Stomach (tissue), 19 donors: ENCODE measurements around the gene RABL2B. TPM values are rescaled to one million over a fixed set of nuclear protein-coding genes. Genes with fewer than 3 reads are reported as not detected.
"Not testable (repeated sequence)": the region's sequence is repeated elsewhere in the genome, so short reads cannot be mapped to it uniquely, and the experiment has no call there.

Experiments
- DNase-seq, 2 donors: peaks; one replicate each; pipeline versions ENCODE4 v3.0.0 to v3.0.0-alpha.2; 2013 to 2019
- H3K27ac ChIP-seq, 5 donors: fragments of 200-600 bp in 4 of 5; sonication (generic) in 4 of 5; one replicate each; pipeline ENCODE4 v1.5.1; 2013 to 2019; ENCODE audit warnings: mild to moderate bottlenecking in 1 of 5, moderate library complexity in 1 of 5
- H3K27me3 ChIP-seq, 3 donors: fragments of 200-600 bp; sonication (generic); one replicate each; pipeline ENCODE4 v1.5.1; 2017 to 2019; ENCODE audit warnings: mixed run types in 1 of 3
- H3K36me3 ChIP-seq, 4 donors: fragments of 200-600 bp; sonication (generic); 1 replicate in 3 of 4; 2 replicates in 1 of 4; pipeline ENCODE4 v1.5.1; 2016 to 2019
- H3K4me1 ChIP-seq, 4 donors: fragments of 200-600 bp; sonication (generic); one replicate each; pipeline ENCODE4 v1.5.1; 2016 to 2019
- H3K4me3 ChIP-seq, 4 donors: fragments of 200-600 bp; sonication (generic) in 3 of 4; one replicate each; pipeline ENCODE4 v1.5.1; 2016 to 2019; ENCODE audit warnings: mild to moderate bottlenecking in 1 of 4
- H3K9me3 ChIP-seq, 4 donors: fragments of 200-600 bp; sonication (generic); one replicate each; pipeline ENCODE4 v1.5.1; 2016 to 2019
- POLR2AphosphoS5 ChIP-seq, 3 donors: sonication (generic); formaldehyde crosslinking; IDR thresholded peaks; one replicate each; pipeline ENCODE4 v1.6.1; 2016; ENCODE audit warnings: antibody characterized with exemption in 3 of 3
- WGBS, 5 donors: extraction: QIAGEN DNeasy Blood & Tissue Kit in 3 of 5; methylation state at CpG; one replicate each; pipeline versions ENCODE4 v1.1.5 to v1.1.7; 2013 to 2018; 5-methylcytosine and 5-hydroxymethylcytosine counted together
- intact Hi-C: fragments of 100-400 bp; cut with DNase I; formaldehyde crosslinking; loops from one replicate; pipeline ENCODE4 v1.15.1; 2023; ENCODE audit warnings: low total_unique reads
- long read RNA-seq, 10 donors: transcript quantifications; one replicate each; lab custom pipeline, GENCODE V29; 2026
- polyA plus RNA-seq, 3 donors: library from polyadenylated mRNA; stranded (reverse); fragments of 200-250 nt; gene quantifications; one replicate each; pipeline ENCODE4 v1.2.3, GENCODE V29; 2013
- total RNA-seq, 5 donors: library from RNA; depleted of rRNA; stranded (reverse); fragments of >200 nt; gene quantifications; one replicate each; pipeline versions ENCODE4 v1.1.0 to v1.2.3, GENCODE V29; 2014 to 2016
- donor health status: healthy with polysubstance abuse.
- donor health status: Bipolar disorder and iron deficiency.
- donor health status: healthy.

The RABL2B gene
- 10 to 100 TPM in 3 of 5 donors, 1 to 10 TPM in 2; 6.6 to 18.1 (median 11.3) TPM for total RNA-seq
- polyA plus RNA-seq = 10 to 100 TPM; 13.1 to 15.6 (median 13.5) TPM
- long read RNA-seq, donor 1 = 0 reads
- long read RNA-seq, donor 2, partial matches to known transcripts = 0 of 2 reads
- long read RNA-seq, donor 2, other reads (novel, unspliced or antisense) = 0 of 2 reads
- long read RNA-seq, donor 3, partial matches to known transcripts = 8 of 10 reads
- long read RNA-seq, donor 3, other reads (novel, unspliced or antisense) = 0 of 10 reads
- long read RNA-seq, donor 4 = 0 reads
- long read RNA-seq, donor 5, partial matches to known transcripts = 0 of 1 reads
- long read RNA-seq, donor 5, other reads (novel, unspliced or antisense) = 0 of 1 reads
- long read RNA-seq, donor 6, partial matches to known transcripts = 0 of 2 reads
- long read RNA-seq, donor 6, other reads (novel, unspliced or antisense) = 0 of 2 reads
- long read RNA-seq, donor 7, partial matches to known transcripts = 0 of 3 reads
- long read RNA-seq, donor 7, other reads (novel, unspliced or antisense) = 0 of 3 reads
- long read RNA-seq, donor 8, partial matches to known transcripts = 0 of 1 reads
- long read RNA-seq, donor 8, other reads (novel, unspliced or antisense) = 0 of 1 reads
- long read RNA-seq, donor 9, partial matches to known transcripts = 0 of 3 reads
- long read RNA-seq, donor 9, other reads (novel, unspliced or antisense) = 0 of 3 reads
- long read RNA-seq, donor 10, partial matches to known transcripts = 0 of 1 reads
- long read RNA-seq, donor 10, other reads (novel, unspliced or antisense) = 0 of 1 reads

DNA sequence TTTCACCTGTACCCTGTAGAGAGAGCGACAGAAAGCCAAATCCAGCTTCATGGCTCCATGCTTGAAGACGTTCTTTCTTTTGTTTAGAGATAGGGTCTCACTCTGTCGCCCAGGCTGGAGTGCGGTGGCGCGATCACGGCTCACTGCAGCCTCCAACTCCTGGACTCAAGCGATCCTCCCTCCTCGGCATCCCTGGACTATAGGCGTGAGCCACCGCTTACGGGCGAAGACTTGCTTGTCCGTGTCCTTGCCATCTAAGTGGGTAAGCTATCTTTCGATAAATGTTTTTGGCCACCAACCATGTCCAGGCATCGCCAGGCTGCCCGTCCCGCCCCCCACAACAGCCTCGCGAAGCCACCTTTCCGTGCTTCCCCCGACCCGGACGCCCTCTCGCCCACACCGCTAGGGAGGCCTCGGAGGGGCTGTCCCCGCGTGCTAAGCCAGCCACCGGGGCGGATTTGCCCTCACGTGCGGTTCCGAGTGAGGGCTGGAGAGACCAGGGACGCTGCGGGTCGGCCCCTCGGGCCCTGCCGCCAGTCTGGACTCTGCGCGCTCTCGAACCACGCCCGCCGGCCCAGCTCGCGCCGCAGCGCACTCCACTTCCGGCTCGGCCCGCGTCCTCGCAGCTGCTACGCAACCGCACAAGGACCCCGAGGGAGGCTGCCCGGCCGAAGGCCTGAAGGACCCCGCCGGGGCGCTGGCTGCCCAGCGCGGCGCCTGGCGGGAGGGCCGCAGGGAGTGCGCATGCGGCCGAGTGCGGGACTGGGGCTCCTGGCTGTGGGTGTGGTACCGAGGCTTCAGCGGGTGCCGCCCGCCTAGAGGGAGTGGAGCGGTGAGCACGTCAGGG is at the start of gene RABL2B:
RABL2B (minus strand) TSS at position 604 of the 847 bp plus-strand sequence. CDS start 1,342 bp downstream, outside the sequence.
- peak in 2 of 3 donors; percentile 64 to 73 for TF ChIP-seq POLR2AphosphoS5 (IDR thresholded peaks at IDR 0.05)
- intact Hi-C loops, H3K9me3 ChIP-seq, H3K4me1 ChIP-seq, H3K27me3 ChIP-seq, H3K36me3 ChIP-seq: not testable (repeated sequence)
- 0 to 1% (median 0%) methylated on average over 22 to 59 of the region's 77 CpGs; no CpG with 5 or more reads in 1 of the 5 donors for WGBS, 5 donors
- peak; percentile 93 to 95 for DNase-seq
- Histone ChIP-seq H3K4me3 (peak within 1 kb of the TSS; percentile 48 to 71 (median 56)), H3K27ac (peak within 1 kb of the TSS in 2 of 5 donors; percentile 60 to 61)

DNA sequence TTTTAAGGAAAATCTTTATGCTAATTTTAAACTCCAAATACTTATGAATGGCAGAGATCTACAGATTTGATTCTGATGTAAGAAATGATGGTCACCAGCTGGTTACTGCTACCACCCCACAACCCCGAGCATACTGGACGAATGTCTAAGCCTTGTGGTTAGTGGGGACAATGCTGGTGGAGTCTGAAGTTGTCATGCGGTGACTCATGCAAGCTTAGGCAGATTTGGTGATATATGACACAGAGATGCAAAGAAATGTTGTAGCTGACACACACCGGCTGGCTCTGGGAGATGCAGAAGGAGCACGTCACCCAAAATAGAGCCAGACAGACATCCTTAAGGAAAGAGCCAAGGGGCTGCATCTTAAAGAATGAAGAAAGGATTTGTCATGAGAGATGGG is 3.5 kb upstream of the RABL2B start:
- H3K27ac ChIP-seq, H3K27me3 ChIP-seq, intact Hi-C loops, H3K9me3 ChIP-seq, H3K4me3 ChIP-seq, H3K36me3 ChIP-seq, H3K4me1 ChIP-seq, DNase-seq: not testable (repeated sequence)
- 49 to 89% (median 78%) methylated on average over 3 to 4 of the region's 5 CpGs; no CpG with 5 or more reads in 1 of the 5 donors for WGBS, 5 donors

GRCh38 chr22:50785289-50785688 is 1.9 kb upstream of the RABL2B start:
- WGBS, 5 donors = 84 to 95% (median 90%) methylated on average over 5 of the region's 5 CpGs
- H3K4me3 ChIP-seq, H3K36me3 ChIP-seq, H3K4me1 ChIP-seq, H3K27me3 ChIP-seq, H3K9me3 ChIP-seq, intact Hi-C loops, DNase-seq, H3K27ac ChIP-seq: not testable (repeated sequence)

GRCh38 chr22:50783880-50784276 is 442 bp upstream of the RABL2B start:
- H3K36me3 ChIP-seq, intact Hi-C loops, H3K4me1 ChIP-seq, H3K27me3 ChIP-seq, H3K9me3 ChIP-seq: not testable (repeated sequence)
- Histone ChIP-seq H3K27ac (peak overlapping the region in 2 of 5 donors; percentile 60 to 61), H3K4me3 (peak overlapping the region; percentile 48 to 71 (median 56))
- WGBS, 5 donors = 0 to 2% (median 0%) methylated on average over 8 to 11 of the region's 16 CpGs
- DNase-seq = peak in 1 of 2 donors; percentile 12

DNA sequence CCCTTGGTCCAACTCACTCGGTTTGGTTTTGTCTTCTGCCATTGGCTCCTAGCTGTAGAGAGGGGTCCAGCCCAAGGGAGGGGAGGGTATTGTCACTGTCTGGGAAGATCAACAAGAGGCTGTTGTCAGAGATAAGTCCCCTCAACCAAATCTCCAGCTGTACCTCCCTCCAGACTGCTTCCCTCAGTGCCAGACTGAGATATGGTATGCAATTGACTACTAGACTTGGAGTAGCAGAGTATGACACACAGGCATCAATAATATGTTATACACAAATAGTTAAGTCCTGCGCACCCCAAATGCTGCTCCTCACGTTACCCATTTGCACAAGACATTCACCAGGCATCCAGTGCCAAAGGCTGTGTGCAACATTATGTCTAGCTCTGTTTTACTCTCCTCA is 1.2 kb downstream of the RABL2B start:
- H3K4me1 ChIP-seq, H3K9me3 ChIP-seq, H3K27me3 ChIP-seq, H3K27ac ChIP-seq, DNase-seq, intact Hi-C loops: not testable (repeated sequence)
- peaks cover 0 to 17% (median 6%) of the 10 kb centered on the region in 4 donors for H3K36me3 ChIP-seq
- peak overlapping the region in 1 of 4 donors; percentile 71 for H3K4me3 ChIP-seq
- 72 to 88% (median 85%) methylated on average over 2 of the region's 3 CpGs for WGBS, 5 donors

DNA sequence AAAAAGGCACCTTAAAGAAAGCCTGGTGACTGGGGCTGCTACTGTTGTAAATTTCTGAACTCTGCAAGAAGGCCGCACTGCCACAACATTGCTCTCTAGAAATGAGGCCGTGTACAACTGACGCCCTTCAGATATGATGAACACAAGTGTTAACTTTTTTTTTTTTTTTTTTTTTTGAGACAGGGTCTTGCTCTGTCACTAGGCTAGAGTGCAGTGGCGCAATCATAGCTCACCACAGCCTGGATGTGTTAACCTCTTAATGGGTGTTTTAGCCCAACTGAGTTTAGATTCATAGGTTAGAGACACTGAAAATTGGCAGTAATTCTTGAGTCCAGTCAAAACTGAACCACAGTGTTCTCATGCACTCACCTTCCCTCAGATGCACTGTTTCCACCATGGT is 3.2 kb downstream of the RABL2B start:
- H3K4me1 ChIP-seq, H3K9me3 ChIP-seq, H3K4me3 ChIP-seq, H3K27ac ChIP-seq, intact Hi-C loops, DNase-seq, H3K27me3 ChIP-seq: not testable (repeated sequence)
- peaks cover 0 to 29% (median 17%) of the 10 kb centered on the region in 4 donors for H3K36me3 ChIP-seq
- 69 to 91% (median 81%) methylated on average over 4 of the region's 4 CpGs for WGBS, 5 donors

GRCh38 chr22:50777631-50778030 is 5.8 kb downstream of the RABL2B start:
- not testable (repeated sequence) for H3K27ac ChIP-seq

More at GRCh38 chr22:50777631-50778030, 5.8 kb downstream of the RABL2B start:
- H3K4me1 ChIP-seq, DNase-seq, intact Hi-C loops, H3K27me3 ChIP-seq, H3K4me3 ChIP-seq, H3K9me3 ChIP-seq: not testable (repeated sequence)
- H3K36me3 ChIP-seq = peaks cover 0 to 29% (median 17%) of the 10 kb centered on the region in 4 donors
- WGBS, 5 donors = 75 to 87% (median 77%) methylated on average over 5 of the region's 5 CpGs
